GM23338 (cell line): ENCODE data around the gene HAPLN2.

Source experiments
- CREB1 ChIP-seq: fragments of 250-450 bp; sonication (Bioruptor Pico); IDR thresholded peaks from 2 replicates; pipeline ENCODE4 v1.5.0; 2020; ENCODE audit warnings: low read depth, mild to moderate bottlenecking, moderate library complexity
- CTCF ChIP-seq, 2 experiments: fragments of 200-600 bp in 1 of 2; sonication (generic) in 1 of 2; conservative IDR thresholded peaks; 2 replicates each; pipeline versions ENCODE4 v1.5.1 to v1.6.1; 2016 to 2017; ENCODE audit warnings: antibody characterized with exemption in 2 of 2, low read depth in 2 of 2, mild to moderate bottlenecking in 2 of 2, moderate library complexity in 1 of 2
- EZH2 ChIP-seq: fragments of 200-600 bp; sonication (generic); IDR thresholded peaks from one replicate; pipeline ENCODE4 v1.8.0; 2017; ENCODE audit warnings: antibody characterized with exemption, mild to moderate bottlenecking, low read depth; ENCODE audit not compliant: unreplicated experiment
- EZH2phosphoT487 ChIP-seq: fragments of 200-600 bp; sonication (generic); IDR thresholded peaks from one replicate; pipeline ENCODE4 v1.8.1; 2018; ENCODE audit warnings: antibody characterized with exemption; ENCODE audit not compliant: unreplicated experiment
- JUNB ChIP-seq: IDR thresholded peaks from one replicate; pipeline ENCODE4 v1.6.1; 2016; ENCODE audit warnings: antibody characterized with exemption; ENCODE audit not compliant: unreplicated experiment
- NANOG ChIP-seq: IDR thresholded peaks from 2 replicates; pipeline ENCODE4 v1.6.1; 2016; ENCODE audit warnings: antibody characterized with exemption, borderline replicate concordance
- POLR2AphosphoS5 ChIP-seq: IDR thresholded peaks from 2 replicates; pipeline ENCODE4 v1.6.1; 2016; ENCODE audit warnings: antibody characterized with exemption, low read depth
- STAT1 ChIP-seq: IDR thresholded peaks from one replicate; pipeline ENCODE4 v1.6.1; 2016; ENCODE audit warnings: antibody characterized with exemption; ENCODE audit not compliant: unreplicated experiment
- ZNF114 ChIP-seq: fragments of 250-450 bp; sonication (Bioruptor Pico); IDR thresholded peaks from 2 replicates; pipeline ENCODE4 v1.5.0; 2020; ENCODE audit warnings: mild to moderate bottlenecking, moderate library complexity
- ZNF331 ChIP-seq: fragments of 250-450 bp; sonication (Bioruptor Pico); IDR thresholded peaks from 2 replicates; pipeline ENCODE4 v1.5.0; 2020; ENCODE audit warnings: low read depth, mild to moderate bottlenecking, moderate library complexity
- TF ChIP-seq, protein P1 (sequence below): IDR thresholded peaks from one replicate; pipeline ENCODE4 v1.6.1; 2018; ENCODE audit warnings: antibody characterized with exemption; ENCODE audit not compliant: unreplicated experiment
- TF ChIP-seq, protein P2 (sequence below): IDR thresholded peaks from 2 replicates; pipeline ENCODE4 v1.6.1; 2016; ENCODE audit warnings: antibody characterized with exemption

DNA sequence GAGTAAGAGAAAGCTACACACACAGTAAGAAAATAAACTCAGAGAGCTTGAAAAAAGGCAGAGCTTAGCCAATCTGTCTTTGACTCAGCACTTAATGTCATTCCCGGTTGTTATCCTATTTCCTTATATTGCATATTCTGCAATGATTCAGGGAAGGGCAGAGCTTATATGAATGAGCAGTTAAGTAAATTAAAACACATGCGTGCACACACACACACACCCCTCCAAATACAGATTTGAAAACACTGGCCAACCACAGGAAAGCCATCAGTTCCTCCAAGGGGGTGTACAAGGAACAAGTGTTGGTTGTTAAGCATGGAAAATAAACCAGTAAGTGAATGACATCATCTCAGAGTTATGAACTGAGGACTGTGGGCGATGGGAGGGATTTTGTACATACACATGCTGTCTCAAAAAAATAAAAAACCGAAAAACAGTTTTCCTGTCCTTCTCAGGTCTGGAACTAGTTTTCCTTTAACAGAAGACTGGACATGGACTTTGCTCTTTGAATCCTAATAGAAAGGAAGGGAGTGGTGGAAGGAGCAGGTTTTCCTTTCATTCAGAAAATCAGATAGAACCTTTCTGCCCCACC, 47.9 kb upstream of the HAPLN2 start:
- no peak for TF ChIP-seq CTCF (conservative IDR thresholded peaks at IDR 0.05; ENCODE audit: low read depth in 2 of 2)
- TF ChIP-seq POLR2AphosphoS5, result no peak
- TF ChIP-seq, protein P1, sequence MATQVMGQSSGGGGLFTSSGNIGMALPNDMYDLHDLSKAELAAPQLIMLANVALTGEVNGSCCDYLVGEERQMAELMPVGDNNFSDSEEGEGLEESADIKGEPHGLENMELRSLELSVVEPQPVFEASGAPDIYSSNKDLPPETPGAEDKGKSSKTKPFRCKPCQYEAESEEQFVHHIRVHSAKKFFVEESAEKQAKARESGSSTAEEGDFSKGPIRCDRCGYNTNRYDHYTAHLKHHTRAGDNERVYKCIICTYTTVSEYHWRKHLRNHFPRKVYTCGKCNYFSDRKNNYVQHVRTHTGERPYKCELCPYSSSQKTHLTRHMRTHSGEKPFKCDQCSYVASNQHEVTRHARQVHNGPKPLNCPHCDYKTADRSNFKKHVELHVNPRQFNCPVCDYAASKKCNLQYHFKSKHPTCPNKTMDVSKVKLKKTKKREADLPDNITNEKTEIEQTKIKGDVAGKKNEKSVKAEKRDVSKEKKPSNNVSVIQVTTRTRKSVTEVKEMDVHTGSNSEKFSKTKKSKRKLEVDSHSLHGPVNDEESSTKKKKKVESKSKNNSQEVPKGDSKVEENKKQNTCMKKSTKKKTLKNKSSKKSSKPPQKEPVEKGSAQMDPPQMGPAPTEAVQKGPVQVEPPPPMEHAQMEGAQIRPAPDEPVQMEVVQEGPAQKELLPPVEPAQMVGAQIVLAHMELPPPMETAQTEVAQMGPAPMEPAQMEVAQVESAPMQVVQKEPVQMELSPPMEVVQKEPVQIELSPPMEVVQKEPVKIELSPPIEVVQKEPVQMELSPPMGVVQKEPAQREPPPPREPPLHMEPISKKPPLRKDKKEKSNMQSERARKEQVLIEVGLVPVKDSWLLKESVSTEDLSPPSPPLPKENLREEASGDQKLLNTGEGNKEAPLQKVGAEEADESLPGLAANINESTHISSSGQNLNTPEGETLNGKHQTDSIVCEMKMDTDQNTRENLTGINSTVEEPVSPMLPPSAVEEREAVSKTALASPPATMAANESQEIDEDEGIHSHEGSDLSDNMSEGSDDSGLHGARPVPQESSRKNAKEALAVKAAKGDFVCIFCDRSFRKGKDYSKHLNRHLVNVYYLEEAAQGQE, result no peak
- no peak for TF ChIP-seq EZH2
- no peak for TF ChIP-seq JUNB
- TF ChIP-seq EZH2phosphoT487, result no peak
- TF ChIP-seq NANOG, result no peak
- TF ChIP-seq CREB1 (CRISPR knock-in tag), result no peak
- no peak for TF ChIP-seq ZNF331 (CRISPR knock-in tag)
- TF ChIP-seq ZNF114 (CRISPR knock-in tag), result no peak
- TF ChIP-seq, protein P2, sequence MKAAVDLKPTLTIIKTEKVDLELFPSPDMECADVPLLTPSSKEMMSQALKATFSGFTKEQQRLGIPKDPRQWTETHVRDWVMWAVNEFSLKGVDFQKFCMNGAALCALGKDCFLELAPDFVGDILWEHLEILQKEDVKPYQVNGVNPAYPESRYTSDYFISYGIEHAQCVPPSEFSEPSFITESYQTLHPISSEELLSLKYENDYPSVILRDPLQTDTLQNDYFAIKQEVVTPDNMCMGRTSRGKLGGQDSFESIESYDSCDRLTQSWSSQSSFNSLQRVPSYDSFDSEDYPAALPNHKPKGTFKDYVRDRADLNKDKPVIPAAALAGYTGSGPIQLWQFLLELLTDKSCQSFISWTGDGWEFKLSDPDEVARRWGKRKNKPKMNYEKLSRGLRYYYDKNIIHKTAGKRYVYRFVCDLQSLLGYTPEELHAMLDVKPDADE, result no peak
- no peak for TF ChIP-seq STAT1
